Stimulated activated CD8-positive, alpha-beta memory T cell treated with anti-CD3 and anti-CD28 coated beads, Interleukin-12 subunit alpha, Interleukin-12 subunit beta, amount 100 ng/mL, for 24 hours (primary cell): Measurements from ENCODE around the gene ABCC10.

Experiments used
- DNase-seq: peaks from one replicate; pipeline ENCODE4 v3.0.0-alpha.2; 2020; ENCODE audit errors: extremely low read depth

The ABCC10 gene

GRCh38 chr6:43469947-43470346, 42.6 kb downstream of the ABCC10 start:
- DNase-seq: no peak

- DNase-seq: no peak
These were observed 44.1 kb downstream of the ABCC10 start for GRCh38 chr6:43471399-43471798.

DNA sequence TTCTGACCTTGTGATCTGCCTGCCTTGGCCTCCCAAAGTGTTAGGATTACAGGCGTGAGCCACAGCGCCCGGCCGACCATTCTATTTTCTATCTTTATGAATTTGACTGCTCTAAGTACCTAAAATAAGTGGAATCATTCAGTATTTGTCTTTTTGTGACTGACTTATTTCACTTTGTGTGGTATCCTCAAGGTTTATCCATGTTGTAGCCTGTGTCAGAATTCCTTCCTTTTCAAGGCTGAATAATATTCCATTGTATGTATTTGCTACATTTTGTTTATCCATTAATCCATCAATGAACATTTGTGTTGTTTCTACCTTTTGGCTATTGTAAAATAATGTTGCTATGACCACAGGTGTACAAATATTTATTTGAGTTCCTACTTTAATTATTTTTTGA, 45.2 kb downstream of the ABCC10 start:
- DNase-seq: no peak

GRCh38 chr6:43475516-43475915, 48.2 kb downstream of the ABCC10 start:
- DNase-seq: no peak

- DNase-seq: no peak
These were observed 49.4 kb downstream of the ABCC10 start for GRCh38 chr6:43476746-43477145.

DNA sequence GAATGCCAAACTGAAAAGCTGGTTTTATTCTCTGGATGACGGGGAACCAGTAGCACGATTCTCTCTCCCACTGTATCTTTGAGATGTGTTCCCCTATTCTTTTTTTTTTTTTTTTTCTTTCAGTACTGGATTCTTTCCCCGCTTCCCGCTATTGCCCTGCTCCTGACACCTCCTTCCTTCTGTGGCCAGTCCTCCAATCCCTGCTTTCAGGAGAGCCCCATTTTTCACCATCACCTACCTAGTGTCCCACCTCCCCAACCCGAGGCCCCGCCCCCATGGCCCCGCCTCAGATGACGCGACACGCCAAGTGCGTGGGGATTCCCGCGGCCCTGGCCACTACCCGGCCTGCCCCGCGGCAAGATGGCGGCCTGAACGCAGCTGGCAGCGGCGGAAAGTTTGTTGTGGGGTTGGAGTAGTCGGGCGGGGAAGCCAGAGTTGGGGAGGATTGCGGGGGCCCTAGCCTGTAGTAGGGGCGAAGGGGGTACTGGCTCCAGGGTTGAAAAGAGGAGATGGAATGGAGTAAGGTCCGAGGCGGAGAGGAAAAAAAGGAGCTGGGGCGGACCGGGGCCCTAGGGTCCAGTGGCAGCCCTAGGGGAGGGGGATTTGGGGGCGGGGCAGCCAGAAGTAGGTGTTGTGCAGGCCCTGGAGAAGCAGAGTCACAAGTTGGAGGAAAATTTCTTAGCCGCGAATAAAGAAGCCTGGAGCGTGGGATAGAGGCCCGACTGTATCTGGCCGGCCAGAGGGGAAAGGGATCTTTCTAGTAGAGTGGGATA, 50.1 kb downstream of the ABCC10 start, which contains the start of gene TJAP1:
TJAP1 (plus strand) TSS at position 336 of the 773 bp plus-strand sequence. CDS start 21,432 bp downstream, outside the sequence.
- DNase-seq: peak; percentile 93

DNA sequence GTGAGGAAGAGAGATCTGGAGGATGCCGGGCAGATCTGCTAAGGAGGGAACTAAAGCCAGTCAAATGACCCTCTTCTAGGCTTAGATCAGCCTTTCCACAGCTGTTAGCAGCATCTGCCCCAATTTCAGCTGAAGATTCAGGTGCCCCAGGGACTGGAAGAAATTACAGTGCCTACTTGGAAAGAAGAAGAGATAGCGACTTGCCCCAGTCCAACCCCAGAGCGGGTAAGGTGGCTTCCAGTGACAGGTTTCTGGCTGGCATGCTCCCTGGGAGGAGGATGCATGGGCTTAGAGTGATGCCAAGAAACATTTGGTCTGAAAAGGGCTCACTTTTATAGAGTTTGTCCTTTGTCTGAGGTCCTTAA, 50.6 kb downstream of the ABCC10 start:
- DNase-seq: no peak

DNA sequence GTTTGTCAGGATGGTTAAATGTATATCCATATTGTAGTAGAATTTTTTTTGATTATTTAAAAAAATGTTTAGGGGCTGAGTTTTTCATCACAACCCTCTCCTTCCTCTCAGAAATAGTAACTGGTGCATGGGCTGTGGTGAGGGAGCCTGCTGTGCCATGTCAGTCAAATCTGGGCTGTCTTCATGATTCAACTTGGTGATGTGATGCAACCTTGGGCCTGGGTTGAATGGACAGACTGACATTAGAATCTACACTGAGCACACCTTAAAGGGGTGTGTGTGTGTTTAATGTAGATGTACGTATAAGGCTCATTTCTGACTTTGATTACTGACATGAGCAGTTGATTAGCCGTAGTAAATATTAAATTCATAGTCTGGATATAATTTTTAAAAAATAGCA, 53.7 kb downstream of the ABCC10 start:
- DNase-seq: no peak

DNA sequence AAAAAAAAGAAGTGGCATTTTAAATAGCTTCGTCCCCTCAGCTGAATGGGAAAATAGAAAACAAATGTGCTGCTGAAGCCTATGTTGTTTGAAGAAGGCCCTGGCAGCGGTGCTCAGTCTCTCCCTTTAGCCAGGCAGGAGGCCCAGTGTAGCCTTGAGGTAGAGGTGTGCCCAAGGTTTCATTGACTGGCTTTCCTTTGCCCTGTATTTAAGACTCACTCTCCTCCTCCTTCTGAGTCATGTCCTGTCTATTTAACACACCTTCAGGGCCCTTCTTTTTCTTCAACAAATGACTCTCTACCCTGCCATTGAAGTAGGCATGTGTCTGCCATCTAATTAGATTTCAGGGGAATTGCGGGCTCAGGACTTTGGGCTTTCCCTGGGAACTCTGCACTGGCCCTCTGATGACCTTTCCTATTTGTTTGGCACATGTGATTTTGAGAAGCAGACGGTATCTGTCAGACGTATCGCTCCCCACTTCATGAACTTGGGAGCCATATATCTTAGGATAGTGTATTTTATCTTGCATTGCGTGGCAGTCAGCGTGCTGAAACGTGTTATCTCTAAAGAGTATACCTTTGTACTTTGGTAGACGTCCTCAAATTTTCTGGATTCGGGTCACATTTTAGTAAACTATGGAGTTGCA, 54.4 kb downstream of the ABCC10 start:
- DNase-seq: no peak

DNA sequence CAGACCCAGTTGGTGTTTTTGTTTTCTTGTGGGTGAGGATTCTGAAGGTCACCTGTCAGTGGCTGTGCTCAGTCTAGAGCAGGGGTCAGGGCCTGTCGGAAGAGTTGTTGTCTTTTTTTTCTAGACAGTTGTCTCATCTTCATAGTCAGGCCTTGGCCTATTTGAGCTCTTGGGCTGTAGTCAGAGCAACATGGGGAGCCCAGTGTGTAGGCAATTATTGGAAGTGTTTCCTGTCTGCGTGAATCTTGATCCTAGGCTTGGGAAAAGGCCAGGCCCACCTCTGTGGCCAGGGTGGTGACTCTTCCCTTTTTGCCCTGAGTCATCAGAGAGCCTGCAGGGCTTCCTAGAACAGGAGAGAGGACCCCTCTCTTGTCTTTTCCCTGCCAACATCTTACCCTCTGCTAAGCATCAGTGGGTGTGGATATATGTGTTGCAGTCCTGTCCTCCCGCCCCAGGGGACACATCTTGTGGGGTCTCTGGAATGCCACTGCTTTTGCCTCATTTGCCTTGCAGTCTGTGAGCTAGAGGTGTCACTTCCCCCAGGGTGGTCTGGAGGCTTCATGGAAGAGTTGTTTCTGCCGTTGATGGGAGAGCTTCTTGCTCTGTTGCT, 61.4 kb downstream of the ABCC10 start:
- no peak for DNase-seq

- DNase-seq: no peak
These were observed 62.1 kb downstream of the ABCC10 start for GRCh38 chr6:43489277-43490072.

- DNase-seq: no peak
These were observed 63.2 kb downstream of the ABCC10 start for GRCh38 chr6:43490523-43490939.

DNA sequence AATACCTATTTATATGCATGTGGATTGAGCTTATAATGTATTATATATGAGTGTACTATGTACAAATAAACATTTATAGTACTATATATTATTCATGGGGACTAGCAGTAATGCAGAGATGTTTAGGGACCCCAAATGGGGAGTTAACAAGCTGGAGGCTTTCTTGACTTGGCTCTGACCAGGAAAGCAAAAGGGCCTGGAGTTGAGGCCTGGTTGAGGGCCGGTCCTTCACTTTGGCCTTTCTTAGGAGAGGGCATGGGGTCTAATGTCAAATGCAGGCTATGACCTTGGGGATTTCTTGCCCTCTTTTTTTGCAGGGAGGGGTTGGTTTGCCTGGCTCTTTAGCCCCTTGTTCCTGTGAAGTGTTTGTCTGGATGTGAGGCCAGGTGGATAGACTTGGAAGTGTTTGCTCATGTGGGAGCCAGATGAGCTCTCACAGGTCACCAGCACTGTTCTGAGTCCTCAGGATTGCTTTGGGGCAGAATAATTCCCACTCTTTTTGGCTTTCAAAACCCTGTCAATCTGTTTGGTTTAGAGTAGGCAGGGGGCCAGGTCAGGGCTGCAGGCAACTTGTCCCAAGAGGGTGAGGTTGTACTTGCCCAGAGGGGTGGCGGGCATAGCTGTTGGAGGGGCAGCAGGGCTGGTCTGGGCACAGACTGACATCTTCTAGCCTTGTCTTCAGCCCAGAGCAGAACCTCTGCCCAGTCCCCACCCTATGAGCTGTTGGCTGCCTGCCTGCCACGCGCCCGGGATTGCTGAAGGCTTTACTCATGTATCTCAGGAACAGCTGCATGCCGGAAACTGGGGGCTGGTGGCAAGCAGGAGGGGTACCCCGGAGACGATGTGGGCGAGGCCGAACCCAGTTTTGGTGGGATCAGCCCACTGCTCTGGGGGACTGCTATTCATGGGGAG, 64.7 kb downstream of the ABCC10 start:
- DNase-seq: no peak

DNA sequence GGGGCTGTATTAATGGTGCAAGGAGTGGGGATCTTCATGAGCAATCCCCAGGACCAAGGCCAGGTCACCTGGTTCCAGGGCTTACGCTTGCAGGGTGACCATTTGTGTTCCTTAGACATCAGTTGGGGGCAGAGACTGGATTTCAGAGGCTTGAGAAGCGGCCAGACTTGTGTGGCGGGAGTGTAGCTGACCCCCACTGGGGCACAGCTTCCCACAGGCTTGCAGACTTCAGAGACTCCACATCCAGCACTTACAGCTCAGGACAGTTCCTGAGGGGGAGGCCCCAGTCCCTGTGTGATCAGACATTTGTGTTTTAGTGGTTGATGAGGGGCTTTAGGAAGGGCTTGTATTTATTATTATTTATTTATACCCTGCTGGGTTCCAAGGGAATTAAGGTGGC, 65.3 kb downstream of the ABCC10 start:
- DNase-seq: no peak

- DNase-seq: no peak
These were observed 65.9 kb downstream of the ABCC10 start for GRCh38 chr6:43493230-43493629.

GRCh38 chr6:43493833-43494232, 66.5 kb downstream of the ABCC10 start:
- no peak for DNase-seq

DNA sequence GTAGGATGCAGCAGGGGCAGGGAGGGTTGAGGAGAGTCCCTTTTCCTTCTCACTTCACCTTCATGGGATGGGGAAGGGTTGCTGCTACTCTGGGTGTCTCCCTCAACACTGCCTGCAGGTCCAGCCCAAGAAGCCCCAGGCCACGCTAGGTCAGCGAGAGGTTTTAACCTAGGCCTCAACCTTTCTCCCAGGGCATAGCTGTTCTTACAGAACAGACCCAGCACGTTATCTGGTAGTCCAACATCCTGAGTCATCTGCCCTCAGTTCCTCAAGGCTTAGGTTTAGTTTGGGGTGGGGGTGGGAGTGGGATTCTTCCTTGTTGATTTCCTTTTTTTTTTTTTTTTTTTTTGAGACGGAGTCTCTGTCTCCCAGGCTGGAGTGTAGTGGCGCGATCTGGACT, 67.0 kb downstream of the ABCC10 start:
- DNase-seq: no peak

DNA sequence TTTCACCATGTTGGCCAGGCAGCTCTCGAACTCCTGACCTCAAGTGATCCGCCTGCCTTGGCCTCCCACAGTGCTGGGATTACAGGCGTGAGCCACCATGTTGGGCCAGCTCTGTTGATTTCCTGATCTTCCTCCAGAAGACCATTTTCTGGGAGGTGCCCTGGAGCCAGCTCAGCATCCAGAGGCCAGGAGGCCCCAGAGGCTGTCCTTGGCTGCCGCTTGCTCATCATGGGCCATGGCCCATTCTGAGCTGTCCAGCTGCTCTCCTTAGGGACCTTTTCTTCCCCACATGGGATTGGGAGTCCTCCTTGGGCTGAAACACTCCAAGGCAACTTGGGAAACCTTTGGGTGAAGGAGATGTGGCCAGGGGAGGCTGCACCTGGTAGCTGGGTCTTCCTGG, 67.4 kb downstream of the ABCC10 start:
- DNase-seq: no peak

GRCh38 chr6:43495409-43495941, 68.1 kb downstream of the ABCC10 start:
- DNase-seq: no peak

- DNase-seq: no peak
These were observed 69.2 kb downstream of the ABCC10 start for GRCh38 chr6:43496370-43497128.
